Skeletal muscle cell (primary cell): ENCODE results near the gene FGFR3.

Source experiments
- DNase-seq: peaks from one replicate; pipeline ENCODE4 v3.0.0-alpha.2; 2010; ENCODE audit warnings: low read depth
- H3K4me3 ChIP-seq: 2 replicates; pipeline ENCODE4 v1.5.1; 2011; ENCODE audit warnings: low read depth, mild to moderate bottlenecking, control low read depth, low read length, moderate library complexity

FGFR3 gene

GRCh38 chr4:1784789-1785591, 8.1 kb upstream of the FGFR3 start:
- no peak overlapping the region for H3K4me3 ChIP-seq
- DNase-seq: no peak

- no peak for DNase-seq
- H3K4me3 ChIP-seq: no peak overlapping the region
Measured at GRCh38 chr4:1785592-1785991, 7.5 kb upstream of the FGFR3 start.

GRCh38 chr4:1786544-1787362, 6.3 kb upstream of the FGFR3 start:
- no peak overlapping the region for H3K4me3 ChIP-seq
- DNase-seq: no peak

- DNase-seq: no peak
- H3K4me3 ChIP-seq: no peak overlapping the region
Measured at GRCh38 chr4:1787411-1788077, 5.5 kb upstream of the FGFR3 start.

- H3K4me3 ChIP-seq: no peak overlapping the region
- DNase-seq: no peak
Measured at GRCh38 chr4:1788254-1788973, 4.7 kb upstream of the FGFR3 start.

- DNase-seq: no peak
- H3K4me3 ChIP-seq: no peak overlapping the region
Measured at GRCh38 chr4:1789552-1789951, 3.5 kb upstream of the FGFR3 start.

GRCh38 chr4:1790005-1790404, 3.1 kb upstream of the FGFR3 start:
- DNase-seq: no peak
- no peak overlapping the region for H3K4me3 ChIP-seq

- DNase-seq: no peak
- no peak overlapping the region for H3K4me3 ChIP-seq
Measured at GRCh38 chr4:1792158-1792831, 798 bp upstream of the FGFR3 start.

GRCh38 chr4:1793496-1793840, 375 bp downstream of the FGFR3 start:
- no peak for DNase-seq
- H3K4me3 ChIP-seq: peak overlapping the region; percentile 44

GRCh38 chr4:1793940-1794808, 1.1 kb downstream of the FGFR3 start:
- DNase-seq: no peak
- H3K4me3 ChIP-seq: peak overlapping the region; percentile 44

- DNase-seq: no peak
- peak overlapping the region; percentile 13 for H3K4me3 ChIP-seq
Measured at GRCh38 chr4:1794809-1795298, 1.8 kb downstream of the FGFR3 start.

- H3K4me3 ChIP-seq: peak overlapping the region; percentile 13
- no peak for DNase-seq
Measured at GRCh38 chr4:1795299-1796195, 2.5 kb downstream of the FGFR3 start.

GRCh38 chr4:1796486-1797204, 3.6 kb downstream of the FGFR3 start:
- no peak for DNase-seq
- H3K4me3 ChIP-seq: no peak overlapping the region

- H3K4me3 ChIP-seq: no peak overlapping the region
- DNase-seq: no peak
Measured at GRCh38 chr4:1797298-1797860, 4.3 kb downstream of the FGFR3 start.

GRCh38 chr4:1797861-1798579, 4.9 kb downstream of the FGFR3 start:
- no peak for DNase-seq

More at GRCh38 chr4:1797861-1798579, 4.9 kb downstream of the FGFR3 start:
- no peak overlapping the region for H3K4me3 ChIP-seq
